Lower lobe of right lung (tissue), 2 donors: ENCODE results near the gene CALM3. TPM values are rescaled to one million over a fixed set of nuclear protein-coding genes. Genes with fewer than 3 reads are reported as not detected.

ENCODE experiments used
- ATAC-seq, 2 donors: fragments of 200-7000 bp; cut with Tn5 transposase; one replicate each; pipeline ENCODE4 v1.9.1; 2020 to 2022; ENCODE audit warnings: mild to moderate bottlenecking in 2 of 2, moderate library complexity in 2 of 2
- DNase-seq: peaks from one replicate; pipeline ENCODE4 v3.0.0-alpha.2; 2020
- H3K27ac ChIP-seq: fragments of 200-600 bp; one replicate; pipeline ENCODE4 v1.8.0; 2022
- H3K27me3 ChIP-seq: fragments of 200-600 bp; one replicate; pipeline ENCODE4 v1.8.0; 2022; ENCODE audit warnings: low read depth
- H3K36me3 ChIP-seq: fragments of 200-600 bp; one replicate; pipeline ENCODE4 v1.8.0; 2022; ENCODE audit warnings: mild to moderate bottlenecking
- H3K4me1 ChIP-seq: fragments of 200-600 bp; one replicate; pipeline ENCODE4 v1.8.0; 2022
- H3K4me3 ChIP-seq: fragments of 200-600 bp; one replicate; pipeline ENCODE4 v1.8.0; 2022; ENCODE audit warnings: mild to moderate bottlenecking
- H3K9me3 ChIP-seq: fragments of 200-600 bp; one replicate; pipeline ENCODE4 v1.8.0; 2022
- intact Hi-C: fragments of 100-400 bp; cut with DNase I; formaldehyde crosslinking; loops from one replicate; pipeline ENCODE4 v1.11.0; 2022
- total RNA-seq: library from RNA; stranded (reverse); fragmentation: NEBNext Ultra II Directional; extraction: Animal tissue kit (Norgen Biotek cat#: 25700); gene quantifications from one replicate; pipeline ENCODE4 v1.2.1, GENCODE V29; 2021
- TF ChIP-seq, protein P1 (sequence below): fragments of 200-600 bp; IDR thresholded peaks from one replicate; pipeline ENCODE4 v1.8.0; 2022; ENCODE audit warnings: antibody characterized with exemption, mild to moderate bottlenecking
- donor health status: DM: no; HTN: yes; CAD: no; lungs with severe emphysema.

The CALM3 gene
- total RNA-seq, 1 donor from 2014 or later, result 155 TPM

- H3K27ac ChIP-seq, result no peak overlapping the region
These were observed 45.3 kb downstream of the CALM3 start for GRCh38 chr19:46646402-46646801.

DNA sequence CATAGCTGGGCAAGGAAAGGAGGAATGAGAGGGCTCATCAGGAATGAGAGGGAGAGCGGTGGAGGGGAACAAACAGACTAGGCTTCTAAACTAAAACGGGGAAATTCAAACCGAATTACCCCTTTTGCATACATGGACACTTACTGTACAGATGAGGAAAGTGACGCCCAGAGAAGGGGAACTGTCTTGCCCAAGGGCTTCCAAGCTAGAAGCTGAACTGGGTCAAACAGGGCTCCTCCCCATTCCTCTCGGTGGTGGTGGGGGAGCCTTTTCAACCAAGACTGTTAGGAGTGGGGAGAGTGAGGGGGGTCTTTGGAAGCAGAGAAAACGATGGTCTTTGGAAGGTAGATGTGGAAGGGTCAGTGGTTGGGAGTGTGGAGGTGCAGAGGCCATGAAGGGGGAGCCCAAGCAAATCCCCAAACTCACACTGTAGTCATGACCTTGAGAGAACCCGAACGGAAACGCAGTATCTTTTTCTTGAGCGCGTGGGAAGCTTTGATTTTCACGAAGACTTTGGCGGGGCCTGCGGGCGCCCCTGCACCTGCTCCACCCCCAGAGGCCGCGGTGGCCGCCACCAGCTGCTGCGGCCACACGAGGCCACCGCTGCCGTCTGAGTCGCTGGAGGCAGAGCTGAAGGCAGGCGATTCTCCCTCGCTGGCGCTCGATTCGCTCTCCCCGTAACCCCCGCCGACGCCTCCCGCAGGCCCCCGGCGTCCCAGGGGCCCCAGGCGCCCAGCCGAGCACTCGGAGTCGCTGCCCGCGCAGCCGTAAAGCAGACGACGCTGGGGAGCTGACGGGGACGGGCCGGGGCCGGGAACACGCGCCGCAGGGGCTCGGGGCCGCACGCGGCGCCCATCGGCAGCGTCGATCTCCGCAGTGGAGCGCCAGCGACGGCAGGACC is 47.2 kb downstream of the CALM3 start:
- no peaks in the 10 kb centered on the region for H3K4me1 ChIP-seq
- TF ChIP-seq, protein P1, sequence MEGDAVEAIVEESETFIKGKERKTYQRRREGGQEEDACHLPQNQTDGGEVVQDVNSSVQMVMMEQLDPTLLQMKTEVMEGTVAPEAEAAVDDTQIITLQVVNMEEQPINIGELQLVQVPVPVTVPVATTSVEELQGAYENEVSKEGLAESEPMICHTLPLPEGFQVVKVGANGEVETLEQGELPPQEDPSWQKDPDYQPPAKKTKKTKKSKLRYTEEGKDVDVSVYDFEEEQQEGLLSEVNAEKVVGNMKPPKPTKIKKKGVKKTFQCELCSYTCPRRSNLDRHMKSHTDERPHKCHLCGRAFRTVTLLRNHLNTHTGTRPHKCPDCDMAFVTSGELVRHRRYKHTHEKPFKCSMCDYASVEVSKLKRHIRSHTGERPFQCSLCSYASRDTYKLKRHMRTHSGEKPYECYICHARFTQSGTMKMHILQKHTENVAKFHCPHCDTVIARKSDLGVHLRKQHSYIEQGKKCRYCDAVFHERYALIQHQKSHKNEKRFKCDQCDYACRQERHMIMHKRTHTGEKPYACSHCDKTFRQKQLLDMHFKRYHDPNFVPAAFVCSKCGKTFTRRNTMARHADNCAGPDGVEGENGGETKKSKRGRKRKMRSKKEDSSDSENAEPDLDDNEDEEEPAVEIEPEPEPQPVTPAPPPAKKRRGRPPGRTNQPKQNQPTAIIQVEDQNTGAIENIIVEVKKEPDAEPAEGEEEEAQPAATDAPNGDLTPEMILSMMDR, result no peak
- no peak overlapping the region for H3K4me3 ChIP-seq
- no peaks in the 10 kb centered on the region for H3K9me3 ChIP-seq
- no peaks in the 10 kb centered on the region for H3K36me3 ChIP-seq
- ATAC-seq (peak; percentile 40 to 64), DNase-seq (no peak)
- no peak overlapping the region for H3K27ac ChIP-seq
- peaks cover 37% of the 10 kb centered on the region for H3K27me3 ChIP-seq
- intact Hi-C loops, result no loop called here

More at GRCh38 chr19:46646402-46646801, 45.3 kb downstream of the CALM3 start:
- H3K36me3 ChIP-seq, result no peaks in the 10 kb centered on the region
- TF ChIP-seq, protein P1, result no peak
- H3K9me3 ChIP-seq, result no peaks in the 10 kb centered on the region
- no peak overlapping the region for H3K4me3 ChIP-seq
- no peaks in the 10 kb centered on the region for H3K4me1 ChIP-seq
- intact Hi-C loops, result no loop called here
- DNase-seq, result no peak
- no peak for ATAC-seq
- peaks cover 30% of the 10 kb centered on the region for H3K27me3 ChIP-seq

- H3K9me3 ChIP-seq, result no peaks in the 10 kb centered on the region
- no peaks in the 10 kb centered on the region for H3K4me1 ChIP-seq
- no peak overlapping the region for H3K4me3 ChIP-seq
- H3K27me3 ChIP-seq, result peaks cover 43% of the 10 kb centered on the region
- ATAC-seq, result no peak
- no peak overlapping the region for H3K27ac ChIP-seq
- H3K36me3 ChIP-seq, result no peaks in the 10 kb centered on the region
- no peak for DNase-seq
- intact Hi-C loops, result no loop called here
- TF ChIP-seq, protein P1, result no peak
These were observed 48.1 kb downstream of the CALM3 start for GRCh38 chr19:46648961-46649960.

- intact Hi-C loops, result no loop called here
- peaks cover 47% of the 10 kb centered on the region for H3K27me3 ChIP-seq
These were observed 49.3 kb downstream of the CALM3 start for GRCh38 chr19:46650445-46650844.

More at GRCh38 chr19:46650445-46650844, 49.3 kb downstream of the CALM3 start:
- DNase-seq, result no peak
- H3K4me3 ChIP-seq, result no peak overlapping the region
- TF ChIP-seq, protein P1, result no peak
- no peaks in the 10 kb centered on the region for H3K9me3 ChIP-seq
- H3K4me1 ChIP-seq, result no peaks in the 10 kb centered on the region
- no peak for ATAC-seq
- no peak overlapping the region for H3K27ac ChIP-seq
- H3K36me3 ChIP-seq, result no peaks in the 10 kb centered on the region
